CD4-positive, alpha-beta T cell (primary cell): ENCODE data around the gene GPC1. TPM values are rescaled to one million over a fixed set of nuclear protein-coding genes. Genes with fewer than 3 reads are reported as not detected.

Experiments
- ATAC-seq: fragments of 200-7000 bp; cut with Tn5 transposase; one replicate; pipeline ENCODE4 v1.10.0; 2022; ENCODE audit warnings: mild to moderate bottlenecking; ENCODE audit not compliant: poor library complexity
- CTCF ChIA-PET: fragments of 350-600 bp; sonication (Branson Sonifier 250); formaldehyde crosslinking; loops from one replicate; lab custom pipeline; 2021; ENCODE audit warnings: antibody characterized with exemption, inconsistent platforms; lab: Charles Lee
- POLR2A ChIA-PET: fragments of 350-600 bp; sonication (Branson Sonifier 250); formaldehyde crosslinking; loops from one replicate; lab custom pipeline; 2021; ENCODE audit warnings: antibody characterized with exemption, inconsistent platforms; lab: Charles Lee
- DNase-seq, 14 experiments: peaks; one replicate each; pipeline ENCODE4 v3.0.0-alpha.2; 2013 to 2020; ENCODE audit warnings: mixed read lengths in 2 of 14
- H3K27ac ChIP-seq, 2 donors: one replicate each; pipeline versions ENCODE4 v1.5.1 to v1.7.0; 2013; ENCODE audit warnings: low read length in 2 of 2, low read depth in 1 of 2, mild to moderate bottlenecking in 1 of 2
- H3K27me3 ChIP-seq, 2 experiments: 1 replicate in 1 of 2; 2 replicates in 1 of 2; pipeline versions ENCODE4 v1.6.1 to v1.7.0; 2013; ENCODE audit warnings: low read length in 2 of 2, control low read depth in 1 of 2, mild to moderate bottlenecking in 1 of 2, moderate library complexity in 1 of 2; ENCODE audit not compliant: insufficient read depth in 2 of 2, control insufficient read depth in 1 of 2
- H3K36me3 ChIP-seq: one replicate; pipeline ENCODE4 v1.6.1; 2013; ENCODE audit warnings: low read length, control low read depth; ENCODE audit not compliant: insufficient read depth
- H3K4me1 ChIP-seq: one replicate; pipeline ENCODE4 v1.6.1; 2013; ENCODE audit warnings: low read length, control low read depth; ENCODE audit not compliant: insufficient read depth
- H3K4me3 ChIP-seq: one replicate; pipeline ENCODE4 v1.5.1; 2013; ENCODE audit warnings: mild to moderate bottlenecking, low read length, moderate library complexity
- H3K9me3 ChIP-seq, 2 experiments: 1 replicate in 1 of 2; 2 replicates in 1 of 2; pipeline versions ENCODE4 v1.6.1 to v1.7.0; 2013; ENCODE audit warnings: low read length in 2 of 2, mild to moderate bottlenecking in 2 of 2, control low read depth in 1 of 2, moderate library complexity in 1 of 2; ENCODE audit not compliant: control insufficient read depth in 1 of 2, insufficient read depth in 1 of 2
- H3K27ac Mint-ChIP-seq: one replicate; pipeline ENCODE4 v1.8.0; 2020; ENCODE audit warnings: mixed read lengths
- H3K27me3 Mint-ChIP-seq: one replicate; pipeline ENCODE4 v1.8.0; 2021; ENCODE audit warnings: mixed read lengths
- H3K36me3 Mint-ChIP-seq: one replicate; pipeline ENCODE4 v1.8.0; 2021; ENCODE audit warnings: low read depth, mixed read lengths
- H3K4me1 Mint-ChIP-seq: one replicate; pipeline ENCODE4 v1.8.0; 2021; ENCODE audit warnings: low read depth, mixed read lengths
- H3K4me3 Mint-ChIP-seq: one replicate; pipeline ENCODE4 v1.8.0; 2020; ENCODE audit warnings: mild to moderate bottlenecking, mixed read lengths
- H3K9me3 Mint-ChIP-seq: one replicate; pipeline ENCODE4 v1.8.0; 2020; ENCODE audit warnings: mixed read lengths
- CTCF ChIP-seq: fragments of 200-600 bp; IDR thresholded peaks from one replicate; pipeline ENCODE4 v1.8.0; 2022; ENCODE audit warnings: antibody characterized with exemption, mild to moderate bottlenecking
- intact Hi-C, 2 experiments: fragments of 100-400 bp; cut with DNase I in 1 of 2; cut with micrococcal nuclease in 1 of 2; formaldehyde crosslinking; loops; one replicate each; pipeline versions ENCODE4 v1.15.1 to v1.9.0; 2023 to 2025; cut with DNase I, micrococcal nuclease
- total RNA-seq, 174 experiments: library from RNA in 2 of 174; stranded (reverse) in 2 of 174; gene quantifications; one replicate each; pipeline ENCODE4 v1.2.3 and lab custom pipeline; 2021 to 2026

GPC1 gene
- total RNA-seq, 2 experiments from 2014 or later, result 0.58 to 0.98 TPM

GRCh38 chr2:240498171-240498957 is 62.9 kb downstream of the GPC1 start:
- intact Hi-C loops, result no loop called here
- peaks cover 59% of the 10 kb centered on the region for H3K36me3 Mint-ChIP-seq
- DNase-seq (peak in 1 of 14 experiments; percentile 0), ATAC-seq (no peak)
- no peaks in the 10 kb centered on the region for H3K27me3 ChIP-seq
- ChIA-PET CTCF (no interaction called here), POLR2A (no interaction called here)
- no peak for TF ChIP-seq CTCF
- H3K27me3 Mint-ChIP-seq, result no peaks in the 10 kb centered on the region
- H3K4me1 ChIP-seq, result no peaks in the 10 kb centered on the region
- no peaks in the 10 kb centered on the region for H3K4me1 Mint-ChIP-seq
- H3K9me3 ChIP-seq, result peaks cover 0 to 10% of the 10 kb centered on the region in 2 experiments
- H3K27ac Mint-ChIP-seq, result no peak overlapping the region
- peaks cover 29% of the 10 kb centered on the region for H3K36me3 ChIP-seq
- no peak overlapping the region for H3K27ac ChIP-seq
- no peak overlapping the region for H3K4me3 Mint-ChIP-seq
- no peaks in the 10 kb centered on the region for H3K9me3 Mint-ChIP-seq
- H3K4me3 ChIP-seq, result no peak overlapping the region

GRCh38 chr2:240498958-240499260 is 63.4 kb downstream of the GPC1 start:
- Histone ChIP-seq H3K4me3 (no peak overlapping the region), H3K36me3 (peaks cover 29% of the 10 kb centered on the region), H3K4me1 (no peaks in the 10 kb centered on the region), H3K9me3 (peaks cover 0 to 5% of the 10 kb centered on the region in 2 experiments), H3K27ac (no peak overlapping the region), H3K27me3 (no peaks in the 10 kb centered on the region)
- peaks cover 56% of the 10 kb centered on the region for H3K36me3 Mint-ChIP-seq
- H3K4me3 Mint-ChIP-seq, result no peak overlapping the region
- ChIA-PET CTCF (no interaction called here), POLR2A (no interaction called here)
- no peak for TF ChIP-seq CTCF
- H3K9me3 Mint-ChIP-seq, result no peaks in the 10 kb centered on the region
- intact Hi-C loops, result no loop called here
- peak in 1 of 14 experiments; percentile 0 for DNase-seq
- no peak for ATAC-seq
- H3K27me3 Mint-ChIP-seq, result no peaks in the 10 kb centered on the region
- H3K27ac Mint-ChIP-seq, result no peak overlapping the region
- H3K4me1 Mint-ChIP-seq, result no peaks in the 10 kb centered on the region

- no peaks in the 10 kb centered on the region for H3K4me1 ChIP-seq
- CTCF ChIA-PET, result no interaction called here
- H3K36me3 ChIP-seq, result peaks cover 29% of the 10 kb centered on the region
- Mint-ChIP-seq H3K36me3 (peaks cover 52% of the 10 kb centered on the region), H3K9me3 (no peaks in the 10 kb centered on the region), H3K4me1 (no peaks in the 10 kb centered on the region), H3K4me3 (no peak overlapping the region), H3K27me3 (no peaks in the 10 kb centered on the region), H3K27ac (no peak overlapping the region)
- DNase-seq (peak in 2 of 14 experiments; percentile 1 to 10), ATAC-seq (no peak)
- H3K9me3 ChIP-seq, result no peaks in the 10 kb centered on the region
- POLR2A ChIA-PET, result no interaction called here
- no peaks in the 10 kb centered on the region for H3K27me3 ChIP-seq
- H3K27ac ChIP-seq, result no peak overlapping the region
- H3K4me3 ChIP-seq, result no peak overlapping the region
- TF ChIP-seq CTCF, result no peak
- intact Hi-C loops, result no loop called here
Measured at GRCh38 chr2:240499309-240500301, 64.1 kb downstream of the GPC1 start.
